ENCODE results near the gene SGCA.

Gene SGCA

GRCh38 chr17:50167371-50167770 is 1.6 kb downstream of the SGCA start:
- no peak for DNase-seq (ENCODE audit: low read depth in 2 of 2)

GRCh38 chr17:50168319-50168718 is 2.5 kb downstream of the SGCA start:
- no peak for DNase-seq (ENCODE audit: low read depth in 2 of 2)

GRCh38 chr17:50169121-50169764 is 3.4 kb downstream of the SGCA start:
- DNase-seq (ENCODE audit: low read depth in 2 of 2), result peak in 1 of 2 donors; percentile 47

- no peak for DNase-seq (ENCODE audit: low read depth in 2 of 2)
Measured at GRCh38 chr17:50169881-50170459, 4.2 kb downstream of the SGCA start.

GRCh38 chr17:50170662-50171370 is 5.0 kb downstream of the SGCA start:
- DNase-seq (ENCODE audit: low read depth in 2 of 2), result no peak

- no peak for DNase-seq (ENCODE audit: low read depth in 2 of 2)
Measured at GRCh38 chr17:50171371-50172071, 5.7 kb downstream of the SGCA start.

GRCh38 chr17:50172130-50172529 is 6.3 kb downstream of the SGCA start:
- DNase-seq (ENCODE audit: low read depth in 2 of 2), result no peak

- DNase-seq (ENCODE audit: low read depth in 2 of 2), result no peak
Measured at GRCh38 chr17:50172936-50173334, 7.1 kb downstream of the SGCA start.

GRCh38 chr17:50173335-50173941 is 7.6 kb downstream of the SGCA start:
- no peak for DNase-seq (ENCODE audit: low read depth in 2 of 2)

GRCh38 chr17:50174444-50174843 is 8.6 kb downstream of the SGCA start:
- no peak for DNase-seq (ENCODE audit: low read depth in 2 of 2)

GRCh38 chr17:50175035-50175807 is 9.4 kb downstream of the SGCA start:
- no peak for DNase-seq (ENCODE audit: low read depth in 2 of 2)

GRCh38 chr17:50176559-50177357 is 11.0 kb downstream of the SGCA start:
- DNase-seq (ENCODE audit: low read depth in 2 of 2), result no peak

- DNase-seq (ENCODE audit: low read depth in 2 of 2), result no peak
Measured at GRCh38 chr17:50177476-50177875, 11.7 kb downstream of the SGCA start.

- peak; percentile 29 to 44 for DNase-seq (ENCODE audit: low read depth in 2 of 2)
Measured at GRCh38 chr17:50177983-50178834, 12.4 kb downstream of the SGCA start.

GRCh38 chr17:50180111-50180510 is 14.3 kb downstream of the SGCA start:
- no peak for DNase-seq (ENCODE audit: low read depth in 2 of 2)

GRCh38 chr17:50180620-50181019 is 14.8 kb downstream of the SGCA start:
- no peak for DNase-seq (ENCODE audit: low read depth in 2 of 2)

GRCh38 chr17:50181144-50181543 is 15.3 kb downstream of the SGCA start:
- DNase-seq (ENCODE audit: low read depth in 2 of 2), result no peak

GRCh38 chr17:50181591-50182560 is 16.1 kb downstream of the SGCA start:
- DNase-seq (ENCODE audit: low read depth in 2 of 2), result no peak
